HepG2 (cell line): Measurements from ENCODE around the gene SRSF1. TPM values are rescaled to one million over a fixed set of nuclear protein-coding genes. Genes with fewer than 3 reads are reported as not detected.

Experiments
- ATAC-seq: fragments of 200-7000 bp; cut with Tn5 transposase; 3 replicates; pipeline ENCODE4 v1.9.1; 2020; ENCODE audit warnings: mild to moderate bottlenecking, moderate library complexity
- BruUV-seq: library from RNA; stranded (reverse); fragments of 400-500 nt; replicated peaks from 2 replicates; lab custom pipeline; 2021; lab: Mats Ljungman, UMichigan
- CTCF ChIA-PET: fragments of 300-600 bp; formaldehyde crosslinking; extraction: SDS; loops from one replicate; lab custom pipeline; 2021; ENCODE audit warnings: low total read pairs, inconsistent platforms, low intra/inter-chr PET ratio; lab: Yijun Ruan, JAX
- POLR2A ChIA-PET: fragments of 350-600 bp; sonication (Branson Sonifier 250); formaldehyde crosslinking; loops from one replicate; lab custom pipeline; 2020; ENCODE audit warnings: antibody characterized with exemption, inconsistent platforms; lab: Yijun Ruan, JAX
- DNase-seq: peaks from one replicate; pipeline ENCODE4 v3.0.0-alpha.2; 2015; ENCODE audit warnings: low spot score
- FAIRE-seq: peaks from 3 replicates; lab custom pipeline; 2011; peaks lifted over from hg19 to GRCh38; lab: Jason Lieb, UNC
- H2AFZ ChIP-seq: one replicate; pipeline ENCODE4 v1.6.1; 2011; ENCODE audit warnings: low read length, inconsistent platforms
- H3K27ac ChIP-seq: fragments of 300-600 bp; 3 replicates; pipeline ENCODE4 v1.8.0; 2011; ENCODE audit warnings: mixed run types, mild to moderate bottlenecking, mixed read lengths, low read length, inconsistent platforms; ENCODE audit not compliant: insufficient read depth; ENCODE audit errors: extremely low read length
- H3K27me3 ChIP-seq, 2 experiments: fragments of 200-600 bp in 1 of 2; 2 replicates in 1 of 2; 3 replicates in 1 of 2; pipeline versions ENCODE4 v1.6.0 to v1.8.0; 2011; ENCODE audit warnings: low read length in 2 of 2, mild to moderate bottlenecking in 2 of 2, moderate library complexity in 2 of 2, inconsistent platforms in 1 of 2; ENCODE audit not compliant: insufficient read depth in 2 of 2, control insufficient read depth in 1 of 2
- H3K36me3 ChIP-seq, 2 experiments: fragments of 200-600 bp in 1 of 2; replicated peaks in 1 of 2; 2 replicates in 1 of 2; 3 replicates in 1 of 2; pipeline versions ENCODE4 v1.5.1 to v1.8.0; 2011; ENCODE audit warnings: low read length in 2 of 2, inconsistent platforms in 1 of 2; ENCODE audit not compliant: insufficient read depth in 2 of 2, control insufficient read depth in 1 of 2
- H3K4me1 ChIP-seq: 2 replicates; pipeline ENCODE4 v1.5.1; 2012; ENCODE audit warnings: low read length, inconsistent platforms; ENCODE audit not compliant: insufficient read depth
- H3K4me2 ChIP-seq: 2 replicates; pipeline ENCODE4 v1.6.0; 2011; ENCODE audit warnings: low read depth, low read length, inconsistent platforms
- H3K4me3 ChIP-seq, 3 experiments: fragments of 200-600 bp in 1 of 3; sonication (generic), shearing (Covaris generic) in 1 of 3; replicated peaks in 1 of 3; 2 replicates each; pipeline ENCODE4 v1.5.1; 2011 to 2016; ENCODE audit warnings: low read length in 3 of 3, inconsistent platforms in 2 of 3, low read depth in 2 of 3, mild to moderate bottlenecking in 2 of 3, control low read depth in 1 of 3, mixed read lengths in 1 of 3; ENCODE audit not compliant: insufficient read depth in 1 of 3
- H3K79me2 ChIP-seq: one replicate; pipeline ENCODE4 v1.6.1; 2011; ENCODE audit warnings: low read length, inconsistent platforms; ENCODE audit not compliant: insufficient read depth
- H3K9ac ChIP-seq: 2 replicates; pipeline ENCODE4 v1.6.0; 2011; ENCODE audit warnings: mild to moderate bottlenecking, low read depth, low read length, inconsistent platforms; ENCODE audit not compliant: insufficient read depth
- H3K9me3 ChIP-seq: 2 replicates; pipeline ENCODE4 v1.5.1; 2012; ENCODE audit warnings: mild to moderate bottlenecking, low read length
- H4K20me1 ChIP-seq: 2 replicates; pipeline ENCODE4 v1.6.0; 2011; ENCODE audit warnings: inconsistent platforms, mild to moderate bottlenecking, low read length, moderate library complexity; ENCODE audit not compliant: insufficient read depth
- NPAS2 ChIP-seq: sonication (generic); formaldehyde crosslinking; IDR thresholded peaks from 2 replicates; pipeline ENCODE4 v1.8.0; 2022; ENCODE audit warnings: mild to moderate bottlenecking, missing genetic modification reagents, borderline replicate concordance
- REXO4 ChIP-seq: sonication (generic); formaldehyde crosslinking; IDR thresholded peaks from 2 replicates; pipeline ENCODE4 v1.8.0; 2022; ENCODE audit warnings: missing genetic modification reagents, mild to moderate bottlenecking, borderline replicate concordance
- RFXANK ChIP-seq: IDR thresholded peaks from 2 replicates; pipeline ENCODE4 v1.6.1; 2016
- SAP130 ChIP-seq: IDR thresholded peaks from 2 replicates; pipeline ENCODE4 v1.6.1; 2016; ENCODE audit warnings: low read depth
- ZNF557 ChIP-seq: sonication (generic); formaldehyde crosslinking; IDR thresholded peaks from 2 replicates; pipeline ENCODE4 v1.4.0; 2020; ENCODE audit warnings: missing genetic modification reagents
- ZNF614 ChIP-seq: IDR thresholded peaks from 2 replicates; pipeline ENCODE4 v1.6.1; 2018; ENCODE audit warnings: missing biosample characterization, missing genetic modification reagents, inconsistent platforms, borderline replicate concordance
- ZNF720 ChIP-seq: sonication (generic); formaldehyde crosslinking; IDR thresholded peaks from 2 replicates; pipeline ENCODE4 v1.4.0; 2020; ENCODE audit warnings: missing genetic modification reagents
- ZNF772 ChIP-seq: sonication (generic); formaldehyde crosslinking; IDR thresholded peaks from 2 replicates; pipeline ENCODE4 v1.5.0; 2020; ENCODE audit warnings: mild to moderate bottlenecking, missing genetic modification reagents
- WGBS: methylation state at CpG from one replicate; pipeline ENCODE4 v1.1.6; 2017; ENCODE audit warnings: low lambda C conversion rate; 5-methylcytosine and 5-hydroxymethylcytosine counted together
- in situ Hi-C: cut with HindIII; loops from 2 replicates; pipeline ENCODE4 v1.10.0; 2017; ENCODE audit warnings: low pct_unique_long_range_greater_than_20kb; ENCODE audit not compliant: extremely low pct_ligation_motif_present
- intact Hi-C: fragments of 100-400 bp; cut with micrococcal nuclease; formaldehyde crosslinking; loops from one replicate; pipeline ENCODE4 v1.10.0; 2022; ENCODE audit not compliant: unreplicated experiment
- polyA plus RNA-seq, 8 experiments: library from polyadenylated mRNA; depleted of rRNA in 3 of 8; stranded (reverse) in 7 of 8; unstranded in 1 of 8; fragments of >200 nt; fragmentation: Illumina TruSeq in 4 of 8; extraction: Trizol in 4 of 8; gene quantifications; 2 replicates each; pipeline versions ENCODE4 v1.2.1 to v1.2.3, GENCODE V29; 2011 to 2016; ENCODE audit warnings: low read depth in 4 of 8, missing spikeins in 1 of 8, mixed read lengths in 1 of 8; ENCODE audit not compliant: insufficient read depth in 1 of 8
- total RNA-seq, 5 experiments: library from RNA; depleted of rRNA; stranded (reverse); fragments of >200 nt; fragmentation: Illumina TruSeq; extraction: Trizol; gene quantifications; 2 replicates each; pipeline ENCODE4 v1.2.3, GENCODE V29; 2016; ENCODE audit warnings: low read depth in 1 of 5
- TF ChIP-seq, protein P1 (sequence below): IDR thresholded peaks from 2 replicates; pipeline ENCODE4 v1.6.1; 2018; ENCODE audit warnings: missing genetic modification reagents, mild to moderate bottlenecking, missing compliant biosample characterization
- TF ChIP-seq, protein P2 (sequence below): sonication (generic); formaldehyde crosslinking; IDR thresholded peaks from 2 replicates; pipeline ENCODE4 v1.8.0; 2022; ENCODE audit warnings: mild to moderate bottlenecking, missing genetic modification reagents, moderate library complexity
- TF ChIP-seq, protein P3 (sequence below): sonication (generic); formaldehyde crosslinking; IDR thresholded peaks from 2 replicates; pipeline ENCODE4 v1.4.0; 2020; ENCODE audit warnings: missing genetic modification reagents, borderline replicate concordance
- TF ChIP-seq, protein P4 (sequence below): sonication (generic); formaldehyde crosslinking; conservative IDR thresholded peaks from 2 replicates; pipeline ENCODE4 v1.4.0; 2020; ENCODE audit warnings: missing genetic modification reagents
- TF ChIP-seq, protein P5 (sequence below): sonication (generic); formaldehyde crosslinking; IDR thresholded peaks from 2 replicates; pipeline ENCODE4 v1.8.0; 2022; ENCODE audit warnings: missing genetic modification reagents, mild to moderate bottlenecking, inconsistent platforms, borderline replicate concordance

The SRSF1 gene
- total and polyA plus RNA-seq, 2 of the 13 experiments (the other 11 are each of a cell fraction or from before 2014, with no cell fraction given), result 142 to 445 TPM

DNA sequence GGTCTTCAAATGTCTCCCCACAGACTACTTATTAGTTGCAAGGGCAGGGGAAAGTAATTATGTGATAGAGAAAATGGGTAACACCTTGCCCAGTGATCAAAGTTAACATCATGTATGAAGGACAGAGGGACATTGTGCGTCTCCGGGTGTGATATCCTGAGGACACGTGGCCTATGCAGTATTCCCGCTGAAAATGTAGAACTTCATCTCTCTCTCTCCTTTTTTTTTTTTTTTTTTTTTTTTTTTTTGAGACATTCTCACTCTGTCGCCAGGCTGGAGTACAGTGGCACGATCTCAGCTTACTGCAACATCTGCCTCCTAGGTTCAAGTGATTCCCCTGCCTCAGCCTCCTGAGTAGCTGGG is 43.9 kb downstream of the SRSF1 start:
- no peak overlapping the region for H3K4me2 ChIP-seq
- TF ChIP-seq REXO4 (CRISPR knock-in tag) (no peak), ZNF720 (CRISPR knock-in tag) (no peak), SAP130 (CRISPR knock-in tag) (no peak), ZNF772 (CRISPR knock-in tag) (no peak), NPAS2 (CRISPR knock-in tag) (no peak), RFXANK (CRISPR knock-in tag) (no peak), ZNF557 (no peak), ZNF614 (no peak)
- TF ChIP-seq, protein P1, sequence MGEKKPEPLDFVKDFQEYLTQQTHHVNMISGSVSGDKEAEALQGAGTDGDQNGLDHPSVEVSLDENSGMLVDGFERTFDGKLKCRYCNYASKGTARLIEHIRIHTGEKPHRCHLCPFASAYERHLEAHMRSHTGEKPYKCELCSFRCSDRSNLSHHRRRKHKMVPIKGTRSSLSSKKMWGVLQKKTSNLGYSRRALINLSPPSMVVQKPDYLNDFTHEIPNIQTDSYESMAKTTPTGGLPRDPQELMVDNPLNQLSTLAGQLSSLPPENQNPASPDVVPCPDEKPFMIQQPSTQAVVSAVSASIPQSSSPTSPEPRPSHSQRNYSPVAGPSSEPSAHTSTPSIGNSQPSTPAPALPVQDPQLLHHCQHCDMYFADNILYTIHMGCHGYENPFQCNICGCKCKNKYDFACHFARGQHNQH, result no peak
- TF ChIP-seq, protein P2, sequence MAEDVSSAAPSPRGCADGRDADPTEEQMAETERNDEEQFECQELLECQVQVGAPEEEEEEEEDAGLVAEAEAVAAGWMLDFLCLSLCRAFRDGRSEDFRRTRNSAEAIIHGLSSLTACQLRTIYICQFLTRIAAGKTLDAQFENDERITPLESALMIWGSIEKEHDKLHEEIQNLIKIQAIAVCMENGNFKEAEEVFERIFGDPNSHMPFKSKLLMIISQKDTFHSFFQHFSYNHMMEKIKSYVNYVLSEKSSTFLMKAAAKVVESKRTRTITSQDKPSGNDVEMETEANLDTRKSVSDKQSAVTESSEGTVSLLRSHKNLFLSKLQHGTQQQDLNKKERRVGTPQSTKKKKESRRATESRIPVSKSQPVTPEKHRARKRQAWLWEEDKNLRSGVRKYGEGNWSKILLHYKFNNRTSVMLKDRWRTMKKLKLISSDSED, result no peak
- TF ChIP-seq, protein P3, sequence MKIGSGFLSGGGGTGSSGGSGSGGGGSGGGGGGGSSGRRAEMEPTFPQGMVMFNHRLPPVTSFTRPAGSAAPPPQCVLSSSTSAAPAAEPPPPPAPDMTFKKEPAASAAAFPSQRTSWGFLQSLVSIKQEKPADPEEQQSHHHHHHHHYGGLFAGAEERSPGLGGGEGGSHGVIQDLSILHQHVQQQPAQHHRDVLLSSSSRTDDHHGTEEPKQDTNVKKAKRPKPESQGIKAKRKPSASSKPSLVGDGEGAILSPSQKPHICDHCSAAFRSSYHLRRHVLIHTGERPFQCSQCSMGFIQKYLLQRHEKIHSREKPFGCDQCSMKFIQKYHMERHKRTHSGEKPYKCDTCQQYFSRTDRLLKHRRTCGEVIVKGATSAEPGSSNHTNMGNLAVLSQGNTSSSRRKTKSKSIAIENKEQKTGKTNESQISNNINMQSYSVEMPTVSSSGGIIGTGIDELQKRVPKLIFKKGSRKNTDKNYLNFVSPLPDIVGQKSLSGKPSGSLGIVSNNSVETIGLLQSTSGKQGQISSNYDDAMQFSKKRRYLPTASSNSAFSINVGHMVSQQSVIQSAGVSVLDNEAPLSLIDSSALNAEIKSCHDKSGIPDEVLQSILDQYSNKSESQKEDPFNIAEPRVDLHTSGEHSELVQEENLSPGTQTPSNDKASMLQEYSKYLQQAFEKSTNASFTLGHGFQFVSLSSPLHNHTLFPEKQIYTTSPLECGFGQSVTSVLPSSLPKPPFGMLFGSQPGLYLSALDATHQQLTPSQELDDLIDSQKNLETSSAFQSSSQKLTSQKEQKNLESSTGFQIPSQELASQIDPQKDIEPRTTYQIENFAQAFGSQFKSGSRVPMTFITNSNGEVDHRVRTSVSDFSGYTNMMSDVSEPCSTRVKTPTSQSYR, result no peak
- TF ChIP-seq, protein P4, sequence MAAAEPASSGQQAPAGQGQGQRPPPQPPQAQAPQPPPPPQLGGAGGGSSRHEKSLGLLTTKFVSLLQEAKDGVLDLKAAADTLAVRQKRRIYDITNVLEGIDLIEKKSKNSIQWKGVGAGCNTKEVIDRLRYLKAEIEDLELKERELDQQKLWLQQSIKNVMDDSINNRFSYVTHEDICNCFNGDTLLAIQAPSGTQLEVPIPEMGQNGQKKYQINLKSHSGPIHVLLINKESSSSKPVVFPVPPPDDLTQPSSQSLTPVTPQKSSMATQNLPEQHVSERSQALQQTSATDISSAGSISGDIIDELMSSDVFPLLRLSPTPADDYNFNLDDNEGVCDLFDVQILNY (CRISPR knock-in tag), result no peak
- TF ChIP-seq, protein P5, sequence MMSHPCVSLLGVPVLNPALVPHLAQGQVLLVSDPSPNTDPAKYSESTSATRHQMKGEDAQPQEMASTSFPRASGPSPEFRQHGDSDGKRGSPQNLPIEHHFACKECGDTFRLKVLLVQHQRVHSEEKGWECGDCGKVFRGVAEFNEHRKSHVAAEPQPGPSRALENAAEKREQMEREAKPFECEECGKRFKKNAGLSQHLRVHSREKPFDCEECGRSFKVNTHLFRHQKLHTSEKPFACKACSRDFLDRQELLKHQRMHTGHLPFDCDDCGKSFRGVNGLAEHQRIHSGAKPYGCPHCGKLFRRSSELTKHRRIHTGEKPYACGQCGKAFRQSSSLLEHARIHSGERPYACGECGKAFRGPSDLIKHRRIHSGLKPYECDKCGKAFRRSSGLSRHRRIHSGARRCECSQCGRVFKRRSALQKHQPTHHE (CRISPR knock-in tag), result no peak
- peaks cover 30% of the 10 kb centered on the region for H3K4me1 ChIP-seq
- peaks cover 7 to 51% of the 10 kb centered on the region in 2 experiments; a peak in 4 of 5 replicates for H3K27me3 ChIP-seq
- 64% methylated on average over 6 of the region's 6 CpGs for WGBS
- no peak overlapping the region for H3K27ac ChIP-seq
- POLR2A ChIA-PET, result no interaction called here
- intact Hi-C loops (no loop called here), in situ Hi-C loops (no loop called here)
- H3K4me3 ChIP-seq, result no peak overlapping the region
- no peaks in the 10 kb centered on the region for H3K9me3 ChIP-seq
- no peak overlapping the region for H3K9ac ChIP-seq
- H3K79me2 ChIP-seq, result no peaks in the 10 kb centered on the region
- no peak overlapping the region for H2AFZ ChIP-seq
- no peaks in the 10 kb centered on the region for H3K36me3 ChIP-seq
- no peaks in the 10 kb centered on the region for H4K20me1 ChIP-seq
- BruUV-seq, result no TSS peak
- DNase-seq (no peak), FAIRE-seq (no peak), ATAC-seq (no peak)
- CTCF ChIA-PET, result no interaction called here
